SU-DHL-6 (cell line): ENCODE results near the gene CD109.

Source experiments
- CTCF ChIP-seq: fragments of 200-600 bp; sonication (generic); IDR thresholded peaks from one replicate; pipeline ENCODE4 v1.5.1; 2017; ENCODE audit warnings: antibody characterized with exemption, mild to moderate bottlenecking, low read length, moderate library complexity; ENCODE audit not compliant: insufficient read depth, poor library complexity, severe bottlenecking
- EZH2phosphoT487 ChIP-seq: fragments of 200-600 bp; sonication (generic), shearing (Covaris generic); conservative IDR thresholded peaks from 2 replicates; pipeline ENCODE4 v1.6.1; 2018; ENCODE audit warnings: mild to moderate bottlenecking, antibody characterized with exemption, low read length, moderate library complexity, mixed read lengths

- TF ChIP-seq CTCF: no peak
- no peak for TF ChIP-seq EZH2phosphoT487
Measured at GRCh38 chr6:73823832-73824231, 127.8 kb downstream of the CD109 start.
